ENCODE data around the gene EIF4G1.

EIF4G1 gene

DNA sequence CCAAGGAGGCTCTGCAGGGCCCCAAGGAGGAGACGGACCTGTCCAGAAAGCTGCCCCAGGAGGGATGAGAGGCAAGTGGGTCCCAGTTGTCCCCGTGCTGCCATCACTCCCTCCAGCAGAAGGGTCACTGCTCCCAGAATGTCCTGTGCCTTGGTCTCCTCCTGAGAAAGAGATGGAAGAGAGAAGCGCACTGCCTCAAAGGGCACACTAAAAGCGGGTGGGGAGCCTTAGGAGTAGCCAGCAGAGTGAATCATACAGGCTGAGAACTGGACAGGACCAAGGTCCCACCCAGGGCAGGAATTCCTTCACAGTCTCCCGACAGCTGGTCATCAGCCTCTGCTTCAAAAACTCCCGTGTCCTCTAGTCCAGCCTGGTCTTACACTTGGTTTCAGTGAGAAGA, 59.0 kb downstream of the EIF4G1 start:
- H3K4me3 ChIP-seq (ENCODE audit: low read length, poor library complexity, severe bottlenecking), result no peak overlapping the region
- H3K9ac ChIP-seq (ENCODE audit: low read depth, low read length, poor library complexity, severe bottlenecking), result no peak overlapping the region
- TF ChIP-seq CTCF (conservative IDR thresholded peaks at IDR 0.05; ENCODE audit: low read length) (no peak), EZH2phosphoT487 (IDR thresholded peaks at IDR 0.05; ENCODE audit: borderline replicate concordance) (no peak)
- H3K9me2 ChIP-seq (replicated peaks; ENCODE audit: low read depth, low read length), result no peaks in the 10 kb centered on the region
- no peak overlapping the region for H2AFZ ChIP-seq (ENCODE audit: low read length)
- H3K27me3 ChIP-seq (ENCODE audit: insufficient read depth, low read length, poor library complexity, severe bottlenecking), result no peaks in the 10 kb centered on the region
- H3K9me3 ChIP-seq (ENCODE audit: insufficient read depth, low read depth, low read length), result no peaks in the 10 kb centered on the region
- peaks cover 3% of the 10 kb centered on the region for H3K4me1 ChIP-seq (ENCODE audit: insufficient read depth, low read length, poor library complexity, severe bottlenecking)
- no peaks in the 10 kb centered on the region for H3K79me2 ChIP-seq (ENCODE audit: insufficient read depth, low read length)
- H4K20me1 ChIP-seq (ENCODE audit: insufficient read depth, low read length, poor library complexity, severe bottlenecking), result no peaks in the 10 kb centered on the region
- H3K36me3 ChIP-seq (ENCODE audit: insufficient read depth, low read length), result peaks cover 4% of the 10 kb centered on the region; the same call in 1 of the 2 replicates
- no peak overlapping the region for H3K4me2 ChIP-seq (ENCODE audit: low read depth, low read length, poor library complexity, severe bottlenecking)
- no peaks in the 10 kb centered on the region for H3F3A ChIP-seq (ENCODE audit: low read depth)

GRCh38 chr3:184375747-184376461, 61.5 kb downstream of the EIF4G1 start:
- Histone ChIP-seq H3K9me2 (replicated peaks; ENCODE audit: low read depth, low read length) (no peaks in the 10 kb centered on the region), H4K20me1 (ENCODE audit: insufficient read depth, low read length, poor library complexity, severe bottlenecking) (no peaks in the 10 kb centered on the region), H3K9ac (ENCODE audit: low read depth, low read length, poor library complexity, severe bottlenecking) (no peak overlapping the region), H3K79me2 (ENCODE audit: insufficient read depth, low read length) (no peaks in the 10 kb centered on the region), H3K4me1 (ENCODE audit: insufficient read depth, low read length, poor library complexity, severe bottlenecking) (peaks cover 3% of the 10 kb centered on the region), H3K36me3 (ENCODE audit: insufficient read depth, low read length) (no peaks in the 10 kb centered on the region), H3K27me3 (ENCODE audit: insufficient read depth, low read length, poor library complexity, severe bottlenecking) (no peaks in the 10 kb centered on the region), H3K4me3 (ENCODE audit: low read length, poor library complexity, severe bottlenecking) (no peak overlapping the region), H3K9me3 (ENCODE audit: insufficient read depth, low read depth, low read length) (no peaks in the 10 kb centered on the region), H2AFZ (ENCODE audit: low read length) (no peak overlapping the region), H3F3A (ENCODE audit: low read depth) (no peaks in the 10 kb centered on the region), H3K4me2 (ENCODE audit: low read depth, low read length, poor library complexity, severe bottlenecking) (no peak overlapping the region)
- TF ChIP-seq EZH2phosphoT487 (IDR thresholded peaks at IDR 0.05; ENCODE audit: borderline replicate concordance) (no peak), CTCF (conservative IDR thresholded peaks at IDR 0.05; ENCODE audit: low read length) (no peak)

GRCh38 chr3:184377374-184377773, 63.0 kb downstream of the EIF4G1 start:
- Histone ChIP-seq H3K9me3 (ENCODE audit: insufficient read depth, low read depth, low read length) (no peaks in the 10 kb centered on the region), H3K36me3 (ENCODE audit: insufficient read depth, low read length) (no peaks in the 10 kb centered on the region), H3F3A (ENCODE audit: low read depth) (no peaks in the 10 kb centered on the region), H3K9ac (ENCODE audit: low read depth, low read length, poor library complexity, severe bottlenecking) (no peak overlapping the region), H3K79me2 (ENCODE audit: insufficient read depth, low read length) (no peaks in the 10 kb centered on the region), H2AFZ (ENCODE audit: low read length) (no peak overlapping the region), H3K9me2 (replicated peaks; ENCODE audit: low read depth, low read length) (no peaks in the 10 kb centered on the region), H3K4me2 (ENCODE audit: low read depth, low read length, poor library complexity, severe bottlenecking) (no peak overlapping the region), H3K27me3 (ENCODE audit: insufficient read depth, low read length, poor library complexity, severe bottlenecking) (no peaks in the 10 kb centered on the region), H3K4me3 (ENCODE audit: low read length, poor library complexity, severe bottlenecking) (no peak overlapping the region), H3K4me1 (ENCODE audit: insufficient read depth, low read length, poor library complexity, severe bottlenecking) (no peaks in the 10 kb centered on the region), H4K20me1 (ENCODE audit: insufficient read depth, low read length, poor library complexity, severe bottlenecking) (no peaks in the 10 kb centered on the region)
- TF ChIP-seq EZH2phosphoT487 (IDR thresholded peaks at IDR 0.05; ENCODE audit: borderline replicate concordance), result no peak
- no peak for TF ChIP-seq CTCF (conservative IDR thresholded peaks at IDR 0.05; ENCODE audit: low read length)
